GM19438 (cell line): ENCODE results near the gene COG5.

Experiments
- ATAC-seq: cut with Tn5 transposase; IDR thresholded peaks from one replicate; pipeline ENCODE4 v1.9.1; 2021; ENCODE audit warnings: low read depth; ENCODE audit not compliant: unreplicated experiment

COG5 gene

DNA sequence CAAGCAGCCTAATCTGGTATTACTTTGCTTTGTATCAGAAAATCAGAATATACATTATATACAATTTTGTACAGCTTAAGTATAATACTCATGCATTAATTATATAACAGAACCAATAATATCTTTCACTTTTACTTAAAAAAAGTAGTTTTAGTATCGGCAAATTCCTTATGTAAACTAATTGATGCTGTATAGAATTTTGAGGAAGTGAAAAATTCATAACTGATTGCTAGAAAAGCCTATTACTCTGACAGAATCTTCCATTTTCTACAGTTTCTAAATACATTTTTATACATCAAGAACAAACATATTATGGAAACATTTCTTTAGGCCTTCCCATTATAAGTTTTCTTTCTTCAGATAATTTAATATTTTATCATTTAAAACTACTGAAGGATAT is 217.8 kb downstream of the COG5 start:
- no peak for ATAC-seq

DNA sequence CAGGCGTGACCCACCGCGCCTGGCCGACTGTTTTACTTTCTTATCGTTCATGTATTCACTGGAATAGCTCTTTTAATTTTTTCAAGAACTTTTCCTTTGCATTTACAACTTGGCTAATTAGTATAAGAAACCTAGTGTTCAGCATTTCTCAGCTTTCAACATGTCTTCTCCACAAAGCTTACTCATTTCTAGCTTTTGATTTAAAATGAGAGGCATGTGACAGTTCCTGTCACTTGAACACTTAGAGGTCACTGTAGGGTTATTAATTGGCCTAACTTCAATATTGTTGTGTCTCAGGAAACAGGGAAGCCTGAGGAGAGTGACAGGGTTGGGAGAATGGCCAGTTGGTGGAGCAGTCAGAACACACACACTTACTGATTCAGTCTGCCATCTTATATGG is 218.9 kb downstream of the COG5 start:
- no peak for ATAC-seq

GRCh38 chr7:107344286-107344685 is 219.4 kb downstream of the COG5 start:
- ATAC-seq: no peak

- no peak for ATAC-seq
These were observed 225.6 kb downstream of the COG5 start for GRCh38 chr7:107338080-107338479.

DNA sequence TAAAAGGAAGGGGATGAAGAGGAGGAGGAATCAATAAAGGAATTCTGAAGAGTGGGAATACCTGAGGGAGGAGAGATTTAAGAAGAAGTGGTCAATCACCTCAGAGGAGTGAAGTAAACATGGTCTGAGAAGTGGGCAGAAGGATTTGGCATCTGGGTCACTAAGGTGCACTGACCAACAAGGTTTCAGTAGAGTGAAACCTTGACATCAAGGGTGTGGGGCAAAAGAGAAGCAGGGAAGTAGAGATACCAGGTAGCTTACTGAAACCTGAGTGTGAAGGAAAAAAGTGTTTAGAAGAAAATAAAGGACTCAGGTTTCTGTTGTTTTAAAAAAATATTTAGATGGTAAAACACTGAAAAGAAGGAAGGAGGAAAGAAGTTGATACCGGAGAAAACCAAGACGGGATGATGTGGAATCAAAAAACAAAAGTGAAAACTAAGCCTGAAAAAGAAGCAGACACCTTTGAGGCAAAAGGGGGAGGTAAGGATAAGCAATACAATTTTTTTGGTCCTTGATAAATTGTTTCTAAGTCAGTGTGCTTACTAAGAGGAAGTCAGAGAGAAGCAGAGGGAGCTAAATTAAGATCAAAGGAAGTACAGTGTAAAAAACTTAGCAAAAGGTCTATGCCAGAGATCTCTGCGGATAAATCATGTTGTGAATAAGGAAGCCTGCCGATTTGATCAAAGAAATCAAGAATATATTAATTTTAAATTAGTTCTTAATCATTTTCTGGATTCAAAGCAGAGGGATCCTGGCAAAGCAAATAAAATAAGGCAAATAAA is 231.0 kb downstream of the COG5 start:
- peak; percentile 71 for ATAC-seq

GRCh38 chr7:107330478-107330877 is 233.2 kb downstream of the COG5 start:
- ATAC-seq: no peak

GRCh38 chr7:107327986-107328569 is 235.6 kb downstream of the COG5 start:
- no peak for ATAC-seq

- no peak for ATAC-seq
These were observed 237.7 kb downstream of the COG5 start for GRCh38 chr7:107326061-107326460.

- no peak for ATAC-seq
These were observed 241.7 kb downstream of the COG5 start for GRCh38 chr7:107322015-107322414.

DNA sequence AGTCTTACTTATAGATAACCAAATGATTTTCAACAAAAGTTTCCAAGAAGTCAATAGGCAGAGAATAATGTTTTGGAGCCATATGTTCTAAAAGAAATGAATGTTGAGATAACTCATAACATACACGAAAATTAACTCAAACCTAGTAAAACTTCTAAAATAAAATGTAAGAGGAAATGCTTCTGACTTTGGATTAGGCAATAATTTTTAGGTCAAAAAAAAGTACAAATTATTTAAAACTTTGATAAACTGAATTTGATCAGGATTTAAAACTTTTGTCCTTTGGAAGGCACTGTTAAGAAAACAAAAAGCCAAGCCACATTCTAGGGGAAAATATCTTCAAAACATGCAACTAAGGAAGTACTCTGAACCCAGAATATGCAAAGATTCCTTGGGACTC is 242.1 kb downstream of the COG5 start:
- no peak for ATAC-seq

DNA sequence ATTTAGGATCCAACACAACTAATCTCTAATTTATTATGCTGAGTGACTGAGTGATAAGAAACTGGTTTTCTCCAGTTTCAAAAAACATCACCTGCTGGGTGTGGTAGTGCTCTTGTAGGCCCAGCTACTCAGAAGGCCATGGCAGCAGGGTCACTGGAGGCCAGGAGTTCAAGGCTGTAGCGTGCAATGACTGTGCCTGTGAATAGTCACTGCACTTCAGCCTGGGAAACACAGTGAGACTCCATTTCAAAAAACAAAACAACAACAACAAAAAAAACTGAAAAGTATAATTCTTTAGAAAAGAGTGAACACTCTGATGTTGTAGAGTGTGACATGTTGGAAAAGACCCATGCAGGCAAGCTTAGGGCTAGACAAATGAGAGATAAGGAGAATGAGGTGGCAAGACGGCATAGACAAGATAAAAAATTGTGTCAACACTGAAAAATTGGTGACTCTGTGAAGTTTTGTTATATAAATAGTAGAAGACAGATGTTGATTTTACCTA is 243.9 kb downstream of the COG5 start:
- no peak for ATAC-seq

GRCh38 chr7:107318523-107319160 is 245.1 kb downstream of the COG5 start:
- ATAC-seq: no peak

GRCh38 chr7:107315716-107316220 is 248.0 kb downstream of the COG5 start:
- no peak for ATAC-seq

DNA sequence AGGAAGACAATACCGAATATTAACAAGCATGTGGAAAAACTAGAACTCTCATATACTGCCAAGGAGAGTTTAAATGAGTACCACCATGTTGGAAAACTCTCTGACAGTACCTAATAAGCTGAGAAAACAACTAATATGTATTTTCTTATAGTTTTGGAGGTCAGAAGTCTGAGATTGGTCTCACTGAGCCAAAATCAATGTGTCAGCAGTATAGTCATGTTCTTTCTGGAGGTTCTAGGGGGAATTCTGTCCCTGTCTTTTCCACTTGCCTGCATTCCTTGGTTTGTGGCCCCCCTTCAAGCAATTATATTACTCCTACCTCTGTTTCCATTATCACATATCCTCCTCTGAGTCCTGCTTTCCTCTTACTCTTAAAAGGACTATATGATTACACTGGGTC is 250.4 kb downstream of the COG5 start:
- no peak for ATAC-seq

- ATAC-seq: no peak
These were observed 251.3 kb downstream of the COG5 start for GRCh38 chr7:107312418-107312817.

- no peak for ATAC-seq
These were observed 254.4 kb downstream of the COG5 start for GRCh38 chr7:107309296-107309695.

DNA sequence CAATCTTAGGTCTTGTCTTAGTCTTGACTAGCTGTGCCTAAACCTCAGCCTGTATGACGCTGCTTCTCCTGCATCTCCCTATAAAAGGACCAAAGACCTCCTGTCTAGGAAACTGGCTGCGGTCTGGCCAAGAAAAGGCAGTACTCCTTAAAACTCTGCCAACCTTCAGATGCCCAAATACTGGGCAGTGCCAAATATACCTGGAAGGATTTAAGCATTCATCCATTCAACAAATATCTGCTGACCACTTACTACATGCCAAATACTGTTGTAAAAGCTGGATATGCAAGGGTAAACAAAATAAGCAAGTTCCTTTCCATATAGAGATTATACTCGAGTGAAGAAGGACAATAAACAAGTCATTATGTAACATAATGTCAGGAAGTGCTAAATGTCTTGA is 259.1 kb downstream of the COG5 start:
- ATAC-seq: no peak

- ATAC-seq: no peak
These were observed 259.7 kb downstream of the COG5 start for GRCh38 chr7:107304063-107304462.

DNA sequence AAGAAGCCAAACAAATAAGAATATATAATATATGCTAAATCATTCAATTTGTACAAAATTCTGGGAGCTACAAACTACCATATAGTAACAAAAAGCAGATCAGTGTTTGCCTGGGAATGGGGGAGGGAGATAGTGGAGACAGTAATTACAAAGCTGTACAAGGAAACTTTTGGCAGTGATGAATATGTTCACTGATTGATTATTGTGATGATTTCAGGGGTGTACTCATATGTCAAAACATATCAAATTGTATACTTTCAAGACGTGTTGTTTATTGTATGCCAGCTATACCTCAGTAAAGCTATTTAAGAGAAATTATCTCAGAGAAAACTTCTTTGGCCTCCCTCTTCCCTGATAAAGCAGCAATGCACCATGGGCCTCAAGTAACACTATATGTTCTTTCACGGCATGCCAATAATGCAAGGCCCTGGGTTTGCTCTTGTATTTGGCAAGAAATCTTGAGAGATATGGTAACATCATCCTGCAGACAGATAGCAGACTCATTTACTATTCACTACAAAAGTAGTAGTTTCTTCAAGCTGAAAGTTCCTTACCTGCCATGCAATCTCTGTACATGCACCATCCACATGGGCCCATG is 261.4 kb downstream of the COG5 start:
- no peak for ATAC-seq

DNA sequence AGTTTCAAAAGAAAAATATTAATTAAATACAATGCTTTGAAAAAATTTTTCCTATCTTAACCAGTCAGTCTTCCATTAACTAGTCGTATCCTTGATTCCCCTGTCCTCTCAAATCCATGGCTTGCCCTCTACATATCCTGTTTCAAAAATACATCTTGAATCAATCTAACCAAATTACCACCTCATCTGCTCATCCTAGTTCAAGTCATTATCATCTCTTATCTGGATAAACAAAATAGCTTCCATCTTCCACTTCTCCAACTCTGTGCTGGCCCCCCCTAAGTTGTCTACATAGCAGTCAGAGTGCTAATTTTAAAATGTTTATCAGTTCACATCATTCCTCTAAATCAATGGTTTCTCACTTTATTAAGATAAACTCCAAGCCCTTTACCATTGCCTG is 269.5 kb downstream of the COG5 start:
- ATAC-seq: no peak

DNA sequence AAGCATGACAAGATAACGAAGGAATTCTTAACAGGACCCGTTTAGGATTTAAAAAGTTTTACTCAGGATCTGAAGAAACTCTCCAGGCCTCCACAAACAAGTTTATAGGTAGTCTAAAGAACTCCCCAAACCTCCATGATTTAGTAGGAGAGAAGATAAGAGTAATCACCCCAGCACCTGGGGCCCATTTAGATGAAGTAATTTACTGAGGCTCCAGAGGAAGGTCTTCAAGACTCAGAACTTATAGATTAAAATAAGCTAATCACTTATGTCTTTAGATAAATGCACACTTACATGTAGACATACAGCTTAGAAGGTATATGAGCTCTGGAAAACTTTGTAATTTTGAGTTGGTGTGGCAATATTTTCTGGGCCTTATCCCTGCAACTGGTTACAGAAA is 271.1 kb downstream of the COG5 start:
- no peak for ATAC-seq
